ENCODE results near the gene USP48. TPM values are rescaled to one million over a fixed set of nuclear protein-coding genes. Genes with fewer than 3 reads are reported as not detected.
"Not testable (repeated sequence)": the region's sequence is repeated elsewhere in the genome, so short reads cannot be mapped to it uniquely, and the experiment has no call there.

Gene USP48
- polyA plus RNA-seq, 3 donors: 62.6 to 77.9 (median 71.2) TPM

DNA sequence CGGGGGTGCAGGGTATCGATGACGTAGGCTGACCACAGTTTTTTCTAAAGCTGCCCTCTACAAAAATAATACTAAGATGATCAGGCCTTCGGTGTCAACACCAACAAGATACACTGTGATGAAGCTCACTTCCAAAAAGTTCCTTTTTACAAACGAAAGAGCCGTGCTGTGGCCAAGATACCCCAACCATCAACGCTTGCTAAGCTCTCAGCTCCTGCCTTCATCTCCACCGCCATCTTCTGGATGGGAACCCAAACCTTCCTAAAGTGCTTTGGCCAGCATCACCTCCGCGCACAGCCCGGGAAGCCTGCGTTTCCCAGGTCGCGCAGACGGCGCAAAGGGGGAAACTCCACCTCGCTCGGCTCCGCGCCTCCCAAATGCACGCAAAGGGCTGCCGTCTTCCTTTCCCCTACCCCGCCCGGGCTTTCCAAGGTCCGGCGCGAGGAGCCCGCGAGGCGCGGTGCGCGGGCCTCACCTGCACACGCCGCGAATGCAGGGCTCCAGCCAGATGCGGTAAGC lies 541 bp downstream of the USP48 start:
- DNase-seq (ENCODE audit: extremely low read depth in 1 of 11, low read depth in 9 of 11, low spot score in 4 of 11): peak in 9 of 11 donors; percentile 24 to 48 (median 44)

DNA sequence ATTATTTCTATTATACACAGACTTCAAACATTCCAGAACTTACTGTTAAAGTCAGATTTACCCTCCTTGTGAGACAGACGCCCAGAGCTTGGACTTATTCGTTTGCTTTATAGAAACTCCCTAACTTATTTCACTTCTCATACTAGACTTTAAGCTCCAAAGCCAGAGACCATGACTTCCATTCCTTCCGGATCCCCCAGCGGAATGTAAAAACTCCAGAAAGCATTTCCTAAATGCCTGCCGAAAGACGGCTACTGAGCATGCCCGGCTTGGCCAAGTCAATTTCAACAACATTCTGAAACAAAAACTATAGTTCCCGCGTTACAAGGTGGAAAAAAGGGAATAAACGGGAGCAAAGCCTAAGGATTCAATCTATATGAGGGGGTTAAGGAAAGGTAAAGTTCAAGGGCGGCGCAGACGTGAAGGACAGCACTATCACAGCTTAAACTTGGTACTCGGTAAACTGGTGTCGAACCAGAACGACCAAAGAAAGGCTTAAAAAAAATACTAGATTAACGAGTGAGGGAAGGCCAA lies 1.1 kb downstream of the USP48 start:
- DNase-seq (ENCODE audit: extremely low read depth in 1 of 11, low read depth in 9 of 11, low spot score in 4 of 11): peak in 8 of 11 donors; percentile 17 to 46 (median 34)

DNA sequence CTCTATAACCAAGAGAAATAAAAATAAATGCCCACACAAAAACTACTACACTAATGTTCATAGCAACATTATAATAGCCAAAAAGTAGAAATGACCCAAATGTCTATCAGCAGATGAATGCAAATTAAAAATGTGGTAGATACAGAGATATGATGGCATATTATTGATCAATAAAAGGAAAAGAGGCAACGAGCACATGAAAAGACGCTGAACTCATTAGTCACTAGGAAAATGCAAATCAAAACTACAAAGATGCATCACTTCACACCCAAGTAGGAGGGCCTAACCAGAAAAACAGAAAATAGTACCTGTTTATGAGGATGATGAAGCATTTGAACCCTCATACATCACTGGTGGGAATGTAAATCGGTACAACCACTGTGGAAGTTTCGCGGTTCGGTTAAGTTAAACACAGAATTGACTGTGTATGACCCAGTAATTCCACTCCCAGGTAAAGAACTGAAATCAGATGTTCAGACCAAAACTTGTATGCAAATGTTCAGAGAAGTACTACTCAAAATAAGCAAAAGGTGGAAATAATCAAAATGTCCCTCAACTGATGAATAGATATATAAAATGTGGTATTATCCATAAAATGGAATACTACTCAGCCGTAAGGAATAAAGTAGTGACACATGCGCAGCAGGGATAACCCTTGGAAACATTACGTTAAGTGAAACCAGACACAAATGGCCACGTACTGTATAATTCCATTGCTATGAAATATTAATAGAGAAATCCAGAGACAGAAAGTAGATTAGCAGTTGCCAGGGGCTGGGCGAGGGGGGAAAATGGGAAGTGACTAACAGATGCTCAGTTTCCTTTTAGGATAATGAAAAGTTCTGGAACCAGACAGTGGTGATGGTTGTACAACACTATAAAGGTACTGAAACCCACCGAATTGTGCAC lies 3.1 kb downstream of the USP48 start:
- DNase-seq (ENCODE audit: extremely low read depth in 1 of 11, low read depth in 9 of 11, low spot score in 4 of 11): no peak

DNA sequence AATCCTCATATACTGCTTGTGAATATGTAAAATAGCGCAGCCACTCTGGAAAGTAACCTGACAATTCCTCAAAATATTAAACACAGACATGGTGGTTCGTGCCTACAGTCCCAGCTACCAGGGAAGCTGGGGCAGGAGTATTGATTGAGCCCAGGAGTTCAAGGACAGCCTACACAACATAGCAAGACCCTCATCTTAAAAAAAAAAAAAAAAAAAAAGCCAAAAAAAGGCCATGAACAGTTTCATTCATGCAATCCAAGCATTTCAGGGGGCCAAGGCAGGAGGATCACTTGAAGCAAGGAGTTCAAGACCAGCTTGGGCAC lies 4.6 kb downstream of the USP48 start:
- DNase-seq (ENCODE audit: extremely low read depth in 1 of 11, low read depth in 9 of 11, low spot score in 4 of 11): no peak

DNA sequence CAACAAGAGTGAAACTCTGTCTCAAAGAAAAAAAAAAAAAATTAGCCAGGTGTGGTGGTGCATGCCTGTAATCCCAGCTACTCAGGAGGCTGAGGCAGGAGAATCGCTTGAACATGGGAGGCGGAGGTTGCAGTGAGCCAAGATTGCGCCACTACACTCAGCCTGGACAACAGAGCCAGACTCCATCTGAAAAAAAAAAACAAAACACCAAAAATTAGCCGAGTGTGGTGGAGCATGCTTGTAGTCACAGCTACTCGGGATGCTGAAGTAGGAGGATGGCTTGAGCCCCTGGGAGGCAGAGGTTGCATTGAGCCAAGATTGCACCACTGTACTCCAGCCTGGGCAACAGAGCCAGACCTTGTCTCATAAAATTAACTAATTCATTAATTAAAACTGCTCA lies 6.0 kb downstream of the USP48 start:
- not testable (repeated sequence) for DNase-seq (ENCODE audit: extremely low read depth in 1 of 11, low read depth in 9 of 11, low spot score in 4 of 11)

DNA sequence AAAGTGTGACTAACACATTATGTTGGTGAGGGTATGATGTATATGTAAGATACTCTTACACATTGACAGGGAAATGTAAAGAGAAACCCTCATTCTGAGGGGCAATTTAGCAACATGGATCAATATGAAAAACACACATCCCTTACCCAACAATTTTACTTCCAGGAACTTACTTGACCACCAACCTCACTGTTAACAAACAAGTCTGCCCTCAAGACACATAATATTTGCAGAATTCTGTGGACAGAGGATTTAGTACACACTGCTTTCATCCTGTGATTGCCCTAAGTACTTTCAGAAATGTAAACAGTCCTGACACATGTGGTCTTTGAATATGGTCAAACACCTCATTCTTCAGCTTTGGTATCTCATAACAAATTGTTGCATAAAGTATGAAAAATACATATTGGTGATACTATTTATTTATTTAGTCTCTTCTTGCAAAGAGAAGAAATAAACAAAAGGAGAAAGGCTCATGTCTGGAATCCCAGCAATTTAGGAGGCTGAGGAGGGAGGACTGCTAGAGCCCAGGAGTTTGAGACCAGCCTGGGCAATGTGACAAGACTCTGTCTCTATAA lies 6.9 kb downstream of the USP48 start:
- DNase-seq (ENCODE audit: extremely low read depth in 1 of 11, low read depth in 9 of 11, low spot score in 4 of 11): no peak

DNA sequence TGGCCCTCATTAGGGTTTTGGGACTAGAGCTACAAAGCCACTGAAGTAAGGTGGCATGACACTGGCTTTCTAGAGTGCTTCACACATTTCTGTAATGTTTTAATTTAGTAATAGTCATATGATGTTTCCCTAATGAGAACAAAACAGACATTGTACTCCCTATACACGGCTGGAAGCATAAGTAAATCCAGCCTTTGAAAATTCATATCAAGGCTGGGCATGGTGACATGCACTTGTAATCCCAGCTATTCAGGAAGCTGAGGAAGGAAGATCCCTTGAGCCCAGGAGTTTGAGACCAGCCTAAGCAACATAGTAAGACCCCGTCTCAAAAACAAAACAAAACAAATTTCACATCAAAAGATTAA lies 7.4 kb downstream of the USP48 start:
- DNase-seq (ENCODE audit: extremely low read depth in 1 of 11, low read depth in 9 of 11, low spot score in 4 of 11): no peak

DNA sequence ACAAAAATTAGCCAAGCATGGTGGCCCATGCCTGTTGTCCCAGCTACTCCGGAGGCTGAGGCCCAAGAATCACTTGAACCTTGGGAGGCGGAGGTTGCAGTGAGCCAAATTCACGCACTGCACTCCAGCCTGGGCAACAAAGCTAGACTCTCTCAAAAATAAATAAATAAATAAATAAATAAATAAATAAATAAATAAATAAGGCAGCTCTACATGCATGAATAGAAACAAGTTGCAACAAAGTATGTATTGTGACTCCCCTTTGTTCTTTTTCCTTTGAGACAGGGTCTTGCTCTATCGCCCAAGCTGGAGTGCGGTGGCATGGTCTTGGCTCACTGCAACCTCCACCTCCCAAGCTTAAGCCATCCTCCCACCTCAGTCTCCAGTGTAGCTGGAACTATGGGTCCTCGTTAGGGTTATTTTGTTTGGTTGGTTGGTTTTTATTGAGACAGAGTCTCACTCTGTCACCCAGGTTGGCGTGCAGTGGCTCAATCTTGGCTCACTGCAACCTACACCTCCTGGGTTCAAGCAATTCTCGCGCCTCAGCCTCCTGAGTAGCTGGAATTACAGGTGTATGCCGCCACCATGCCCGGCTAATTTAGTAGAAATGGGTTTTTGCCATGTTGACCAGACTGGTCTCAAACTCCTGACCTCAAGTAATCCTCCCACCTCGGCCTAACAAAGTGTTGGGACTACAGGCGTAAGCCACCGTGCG lies 8.0 kb downstream of the USP48 start:
- DNase-seq (ENCODE audit: extremely low read depth in 1 of 11, low read depth in 9 of 11, low spot score in 4 of 11): no peak

DNA sequence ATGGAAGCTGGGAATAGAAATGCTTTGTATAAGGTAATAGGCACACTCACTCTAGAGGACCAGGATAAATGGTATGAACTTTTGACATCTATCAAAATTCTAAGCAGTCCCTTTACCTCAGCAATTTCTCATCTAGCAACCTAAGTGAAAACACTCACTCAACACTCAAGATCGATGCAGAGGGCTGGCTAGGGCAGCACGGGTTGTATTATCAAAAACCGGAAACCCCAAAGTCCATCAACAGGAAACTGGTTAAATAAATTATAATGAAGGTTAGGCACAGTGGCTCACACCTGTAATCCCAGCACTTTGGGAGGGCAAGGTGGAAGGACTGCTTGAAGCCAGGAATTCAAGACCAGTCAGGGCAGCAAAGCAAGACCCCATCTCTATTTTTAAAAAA lies 9.4 kb downstream of the USP48 start:
- DNase-seq (ENCODE audit: extremely low read depth in 1 of 11, low read depth in 9 of 11, low spot score in 4 of 11): no peak

DNA sequence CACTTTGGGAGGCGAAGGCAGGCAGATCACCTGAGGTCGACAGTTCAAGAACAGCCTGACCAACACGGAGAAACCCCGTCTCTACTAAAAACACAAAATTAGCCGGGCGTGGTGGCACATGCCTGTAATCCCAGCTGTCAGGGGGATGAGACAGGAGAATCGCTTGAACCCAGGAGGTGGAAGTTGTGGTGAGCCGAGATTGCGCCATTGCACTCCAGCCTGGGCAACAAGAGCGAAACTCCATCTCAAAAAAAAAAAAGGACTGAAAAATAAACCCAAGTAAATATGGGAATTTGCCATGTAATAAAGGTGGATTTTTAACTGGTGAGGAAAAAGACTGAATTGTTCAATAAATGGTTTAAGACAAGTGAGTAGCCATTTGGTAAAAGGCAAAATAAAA lies 11.3 kb downstream of the USP48 start:
- DNase-seq (ENCODE audit: extremely low read depth in 1 of 11, low read depth in 9 of 11, low spot score in 4 of 11): not testable (repeated sequence)

DNA sequence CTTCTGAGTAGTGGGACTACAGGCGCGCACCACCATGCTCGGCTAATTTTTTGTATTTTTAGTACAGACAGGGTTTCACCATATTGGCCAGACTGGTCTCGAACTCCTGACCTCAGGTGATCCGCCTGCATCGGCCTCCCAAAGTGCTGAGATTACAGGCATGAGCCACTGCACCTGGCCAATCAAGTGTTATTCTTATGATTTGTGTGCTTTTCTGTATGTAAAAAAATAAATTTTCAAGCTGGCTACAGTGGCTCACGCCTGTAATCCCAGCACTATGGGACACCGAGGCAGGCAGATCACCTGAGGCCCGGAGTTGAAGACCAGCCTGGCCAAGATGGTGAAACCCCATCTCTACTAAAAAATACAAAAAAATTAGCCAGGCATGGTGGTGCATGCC lies 12.3 kb downstream of the USP48 start:
- not testable (repeated sequence) for DNase-seq (ENCODE audit: extremely low read depth in 1 of 11, low read depth in 9 of 11, low spot score in 4 of 11)

DNA sequence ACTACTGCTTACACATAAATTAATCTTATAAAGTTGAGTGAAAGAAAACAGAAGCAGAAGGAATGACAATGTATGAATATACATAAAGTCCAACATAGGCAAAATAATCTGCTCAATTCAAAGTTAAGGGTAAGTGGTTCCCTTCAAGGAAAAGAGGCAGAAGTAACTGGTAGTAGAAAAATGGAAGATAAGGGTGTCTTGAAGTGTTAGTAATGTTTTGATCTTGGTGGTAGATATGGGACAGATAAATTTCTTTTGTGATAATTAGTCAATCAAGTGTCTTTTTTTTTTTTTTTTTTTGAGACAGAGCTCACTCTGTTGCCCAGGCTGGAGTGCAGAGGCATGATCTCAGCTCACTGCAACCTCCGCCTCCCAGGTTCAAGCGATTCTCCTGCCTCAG lies 12.7 kb downstream of the USP48 start:
- DNase-seq (ENCODE audit: extremely low read depth in 1 of 11, low read depth in 9 of 11, low spot score in 4 of 11): no peak

DNA sequence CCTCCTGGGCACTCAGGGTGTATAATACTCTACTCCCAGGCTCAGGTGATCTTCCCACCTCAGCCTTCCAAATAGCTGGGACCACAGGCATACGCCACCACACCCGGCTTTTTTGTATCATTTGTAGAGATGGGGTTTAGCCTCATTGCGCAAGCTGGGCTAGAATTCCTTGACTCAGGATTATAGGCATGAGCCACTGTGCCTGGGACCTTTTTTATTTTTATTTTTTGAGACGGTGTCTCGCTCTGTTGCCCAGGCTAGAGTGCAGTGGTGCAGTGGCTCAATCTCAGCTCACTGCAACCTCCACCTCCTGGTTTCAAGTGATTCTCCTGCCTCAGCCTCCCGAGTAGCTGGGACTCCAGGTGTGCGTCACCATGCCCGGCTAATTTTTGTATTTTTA lies 15.8 kb downstream of the USP48 start:
- DNase-seq (ENCODE audit: extremely low read depth in 1 of 11, low read depth in 9 of 11, low spot score in 4 of 11): not testable (repeated sequence)

DNA sequence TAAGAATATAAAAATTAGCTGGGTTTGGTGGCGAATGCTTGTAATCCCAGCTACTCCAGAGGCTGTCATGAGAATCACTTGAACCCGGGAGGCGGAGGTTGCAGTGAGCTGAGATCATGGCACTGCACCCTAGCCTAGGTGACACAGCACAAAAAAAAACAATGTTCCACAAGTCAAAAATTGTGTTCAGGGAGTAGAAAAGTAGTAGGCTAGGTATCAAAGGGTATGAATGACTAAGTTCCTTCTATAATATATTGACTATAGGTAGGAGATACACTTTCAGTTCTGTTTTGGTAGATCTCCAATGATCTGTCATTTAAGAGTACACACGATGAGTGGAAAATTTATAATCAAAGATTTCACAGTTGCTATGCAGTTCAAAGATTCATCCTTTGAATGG lies 16.7 kb downstream of the USP48 start:
- no peak for DNase-seq (ENCODE audit: extremely low read depth in 1 of 11, low read depth in 9 of 11, low spot score in 4 of 11)

DNA sequence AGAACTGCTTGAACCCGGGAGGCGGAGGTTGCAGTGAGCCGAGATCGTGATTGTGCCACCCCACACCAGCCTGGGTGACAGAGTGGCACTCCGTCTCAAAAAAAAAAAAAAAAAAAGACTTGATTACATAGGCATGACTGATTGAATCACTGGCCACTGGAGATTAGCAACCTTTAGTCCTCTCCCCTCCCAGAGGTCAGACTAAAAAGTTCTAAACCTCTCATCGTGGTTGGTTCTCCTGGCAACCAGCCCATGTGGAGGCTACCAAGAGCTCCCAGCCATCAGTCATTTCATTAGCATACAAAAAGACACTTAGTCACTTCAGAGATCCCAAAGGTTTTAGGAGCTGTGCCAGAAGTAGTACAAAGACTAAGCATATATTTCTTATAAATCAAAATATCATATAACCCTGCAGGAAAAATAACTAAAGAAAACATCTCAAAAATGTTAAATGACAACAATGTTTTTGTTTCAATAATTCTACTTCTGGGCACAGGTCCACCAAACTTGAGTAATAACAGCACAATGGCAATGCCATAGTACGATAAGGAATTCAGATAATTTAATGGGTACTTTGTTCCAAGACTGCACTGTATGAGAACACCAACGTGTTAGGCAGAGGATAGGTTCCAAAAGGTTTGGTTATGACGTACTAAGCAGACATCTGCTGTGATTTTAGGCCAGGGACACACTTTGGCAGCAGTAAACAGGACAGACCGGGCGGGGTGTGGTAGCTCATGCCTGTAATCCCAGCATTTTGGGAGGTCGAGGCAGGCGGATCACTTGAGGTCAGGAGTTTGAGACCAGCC lies 18.1 kb downstream of the USP48 start:
- peak in 1 of 11 donors; percentile 15 for DNase-seq (ENCODE audit: extremely low read depth in 1 of 11, low read depth in 9 of 11, low spot score in 4 of 11)

DNA sequence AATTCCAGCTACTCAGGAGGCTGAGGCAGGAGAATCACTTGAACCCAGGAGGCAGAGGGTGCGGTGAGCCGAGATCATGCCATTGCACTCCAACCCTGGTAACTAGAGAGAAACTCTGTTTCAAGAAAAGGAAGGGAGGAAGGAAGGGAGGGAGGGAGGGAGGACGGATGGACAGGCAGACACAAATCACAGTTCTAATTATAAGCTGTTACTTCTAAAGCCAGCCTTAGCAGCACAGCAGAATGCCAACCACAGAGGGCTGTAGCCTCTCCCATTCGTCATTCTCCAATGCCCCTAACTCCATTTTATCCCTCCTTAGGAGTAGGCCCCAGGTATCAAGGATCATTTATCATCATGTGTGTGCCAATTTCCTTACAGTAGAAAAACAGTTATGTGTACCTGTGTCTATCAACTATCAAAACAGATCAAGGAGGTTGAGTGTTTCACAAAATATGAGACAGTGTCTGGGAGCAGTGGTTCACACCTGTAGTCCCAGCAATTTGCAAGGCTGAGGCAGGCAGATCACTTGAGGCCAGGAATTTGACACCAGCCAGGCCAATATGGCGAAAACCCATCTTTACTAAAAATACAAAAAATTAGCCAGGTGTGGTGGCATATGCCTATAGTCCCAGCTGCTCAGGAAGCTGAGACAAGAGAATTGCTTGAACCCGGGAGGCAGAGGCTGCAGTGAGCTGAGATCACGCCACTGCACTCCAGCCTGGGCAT lies 19.1 kb downstream of the USP48 start:
- DNase-seq (ENCODE audit: extremely low read depth in 1 of 11, low read depth in 9 of 11, low spot score in 4 of 11): no peak

DNA sequence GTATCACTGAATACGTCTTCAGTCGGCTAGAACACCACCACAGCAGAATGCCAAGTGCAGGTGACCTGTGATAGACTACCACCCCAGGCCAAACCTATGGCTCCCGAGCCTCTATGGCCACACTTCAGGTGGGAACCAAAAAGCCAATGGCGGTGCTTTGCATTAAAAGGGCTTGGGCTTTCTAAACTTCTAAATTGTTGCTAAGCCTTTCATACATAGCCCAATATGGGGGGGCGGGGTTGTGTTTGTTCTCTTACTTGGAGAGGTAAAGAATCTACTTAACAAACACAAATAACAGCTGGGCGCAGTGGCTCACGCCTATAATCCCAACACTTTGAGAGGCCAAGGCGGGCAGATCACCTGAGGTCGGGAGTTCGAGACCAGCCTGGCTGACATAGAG lies 19.7 kb downstream of the USP48 start:
- no peak for DNase-seq (ENCODE audit: extremely low read depth in 1 of 11, low read depth in 9 of 11, low spot score in 4 of 11)

DNA sequence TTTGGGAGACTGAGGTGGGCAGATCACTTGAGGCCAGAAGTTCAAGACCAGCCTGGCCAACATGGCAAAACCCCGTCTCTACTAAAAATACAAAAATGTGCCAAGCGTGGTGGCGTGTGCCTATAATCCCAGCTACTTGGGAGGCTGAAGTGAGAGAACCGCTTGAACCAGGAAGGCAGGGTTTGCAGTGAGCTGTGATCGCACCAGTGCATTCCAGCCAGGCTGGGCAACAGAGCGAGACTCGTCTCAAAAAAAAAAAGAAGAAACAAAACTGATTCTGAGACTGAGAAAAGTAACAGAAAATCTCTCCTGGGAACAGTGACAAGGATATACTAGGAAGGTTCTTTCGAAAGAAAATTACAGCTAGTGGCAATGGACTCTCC lies 20.9 kb downstream of the USP48 start:
- no peak for DNase-seq (ENCODE audit: extremely low read depth in 1 of 11, low read depth in 9 of 11, low spot score in 4 of 11)
